Muscle layer of duodenum (tissue), 2 donors: Measurements from ENCODE around the gene TMEM63A.
"Not testable (repeated sequence)": the region's sequence is repeated elsewhere in the genome, so short reads cannot be mapped to it uniquely, and the experiment has no call there.

ENCODE experiments used
- H3K27ac ChIP-seq: one replicate; pipeline ENCODE4 v1.7.0; 2013; ENCODE audit warnings: mild to moderate bottlenecking, low read length
- H3K27me3 ChIP-seq: one replicate; pipeline ENCODE4 v1.7.0; 2013; ENCODE audit warnings: low read depth, mild to moderate bottlenecking, control low read depth, low read length
- H3K36me3 ChIP-seq, 2 donors: one replicate each; pipeline ENCODE4 v1.7.0; 2013; ENCODE audit warnings: low read length in 2 of 2, control low read depth in 1 of 2, mild to moderate bottlenecking in 1 of 2; ENCODE audit not compliant: insufficient read depth in 2 of 2, control insufficient read depth in 1 of 2
- H3K4me1 ChIP-seq, 2 donors: one replicate each; pipeline ENCODE4 v1.7.0; 2013; ENCODE audit warnings: low read length in 2 of 2, mild to moderate bottlenecking in 2 of 2, control low read depth in 1 of 2, moderate library complexity in 1 of 2; ENCODE audit not compliant: insufficient read depth in 2 of 2, control insufficient read depth in 1 of 2
- H3K4me3 ChIP-seq, 2 donors: one replicate each; pipeline ENCODE4 v1.7.0; 2013; ENCODE audit warnings: low read length in 2 of 2, low read depth in 1 of 2, mild to moderate bottlenecking in 1 of 2
- H3K9me3 ChIP-seq, 2 donors: one replicate each; pipeline ENCODE4 v1.7.0; 2013; ENCODE audit warnings: low read length in 2 of 2, control low read depth in 1 of 2, mild to moderate bottlenecking in 1 of 2; ENCODE audit not compliant: control insufficient read depth in 1 of 2
- donor health status: healthy.

The TMEM63A gene

DNA sequence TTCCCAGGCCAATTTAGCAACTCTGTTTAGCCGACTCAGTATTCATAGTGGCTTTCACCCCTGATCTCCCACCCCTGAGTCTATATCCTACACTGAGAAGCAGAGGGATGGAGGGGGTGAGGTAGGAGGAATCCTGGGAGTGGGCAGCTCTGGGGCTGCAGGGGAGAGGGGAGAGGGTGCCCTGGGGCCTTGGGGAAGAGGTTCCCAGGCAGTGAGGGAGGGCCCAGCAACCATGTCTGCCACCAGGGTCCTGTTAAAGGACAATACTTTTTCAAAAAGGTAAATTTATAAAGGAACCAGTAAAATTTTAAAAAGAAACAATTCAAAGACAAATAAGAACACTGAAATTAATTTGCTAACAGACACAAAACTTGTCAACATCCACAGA, 42.0 kb downstream of the TMEM63A start:
- Histone ChIP-seq H3K4me1 (peaks cover 0 to 12% of the 10 kb centered on the region in 2 donors), H3K27ac (no peak overlapping the region), H3K36me3 (peaks cover 44 to 61% of the 10 kb centered on the region in 2 donors), H3K27me3 (no peaks in the 10 kb centered on the region), H3K9me3 (no peaks in the 10 kb centered on the region), H3K4me3 (no peak overlapping the region)

DNA sequence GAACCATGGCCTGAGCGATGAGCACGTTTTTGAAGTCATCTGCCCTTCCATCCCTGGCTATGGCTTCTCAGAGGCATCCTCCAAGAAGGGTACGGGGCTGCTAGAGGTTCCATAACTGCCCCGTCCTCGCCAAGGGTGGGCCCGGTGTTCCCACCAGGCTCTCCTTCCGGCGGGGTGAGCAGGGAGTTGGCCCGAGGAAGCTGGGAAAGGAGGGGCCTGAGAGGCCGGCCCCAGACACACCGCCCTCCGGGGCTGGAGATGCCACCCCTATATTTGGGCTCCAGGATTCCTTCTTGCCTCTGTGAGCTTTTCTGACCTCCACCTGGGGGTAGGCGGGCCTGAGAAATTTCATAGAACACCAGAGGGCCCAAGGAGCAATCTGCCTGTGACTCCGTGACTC, 43.4 kb downstream of the TMEM63A start:
- H3K36me3 ChIP-seq = peaks cover 33 to 49% of the 10 kb centered on the region in 2 donors
- H3K9me3 ChIP-seq = no peaks in the 10 kb centered on the region

DNA sequence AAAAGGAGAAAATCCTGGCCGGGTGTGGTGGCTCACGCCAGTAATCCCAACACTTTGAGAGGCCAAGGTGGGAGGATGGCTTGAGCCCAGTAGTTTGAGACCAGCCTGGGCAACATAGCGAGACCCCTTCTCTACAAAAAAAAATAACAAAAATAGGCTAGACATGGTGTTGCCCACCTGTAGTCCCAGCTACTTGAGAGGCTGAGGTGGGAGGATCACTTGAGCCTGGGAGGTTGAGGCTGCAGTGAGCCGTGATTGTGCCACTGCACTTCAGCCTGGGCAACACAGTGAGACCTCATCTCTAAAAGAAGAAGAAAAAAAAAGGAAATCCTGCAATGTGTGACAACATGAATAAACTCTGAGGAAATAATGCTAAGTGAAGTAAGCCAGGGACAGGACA, 45.9 kb downstream of the TMEM63A start:
- peaks cover 0 to 20% of the 10 kb centered on the region in 2 donors for H3K4me1 ChIP-seq
- H3K4me3 ChIP-seq, H3K27ac ChIP-seq, H3K27me3 ChIP-seq, H3K9me3 ChIP-seq: not testable (repeated sequence)
- H3K36me3 ChIP-seq = peaks cover 28 to 50% of the 10 kb centered on the region in 2 donors

More for the DNA sequence above, 43.4 kb downstream of the TMEM63A start:
- H3K4me1 ChIP-seq = peaks cover 0 to 20% of the 10 kb centered on the region in 2 donors
- H3K4me3 ChIP-seq = no peak overlapping the region
- H3K27me3 ChIP-seq = no peaks in the 10 kb centered on the region
- H3K27ac ChIP-seq = no peak overlapping the region

DNA sequence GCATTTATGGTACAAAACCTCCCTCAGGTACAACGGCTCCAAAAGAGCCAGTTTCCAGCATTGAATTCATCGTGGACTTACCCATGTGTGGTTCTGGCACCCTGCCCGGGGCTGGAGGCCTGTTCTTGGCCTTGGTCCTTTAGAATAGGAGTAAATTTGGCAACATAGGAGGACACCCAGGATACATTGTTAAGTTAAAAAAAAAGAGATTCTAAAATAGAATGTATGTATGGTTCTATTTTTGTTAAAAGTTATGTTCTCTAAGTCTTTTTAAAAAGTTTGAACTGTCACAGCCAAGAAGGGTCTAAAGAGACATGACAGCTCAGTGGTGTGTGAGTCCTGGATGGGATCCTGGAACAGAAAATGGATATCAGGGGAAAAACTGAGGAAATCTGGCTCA, 46.3 kb downstream of the TMEM63A start:
- H3K36me3 ChIP-seq = peaks cover 26 to 51% of the 10 kb centered on the region in 2 donors
- no peak overlapping the region for H3K4me3 ChIP-seq
- no peak overlapping the region for H3K27ac ChIP-seq

DNA sequence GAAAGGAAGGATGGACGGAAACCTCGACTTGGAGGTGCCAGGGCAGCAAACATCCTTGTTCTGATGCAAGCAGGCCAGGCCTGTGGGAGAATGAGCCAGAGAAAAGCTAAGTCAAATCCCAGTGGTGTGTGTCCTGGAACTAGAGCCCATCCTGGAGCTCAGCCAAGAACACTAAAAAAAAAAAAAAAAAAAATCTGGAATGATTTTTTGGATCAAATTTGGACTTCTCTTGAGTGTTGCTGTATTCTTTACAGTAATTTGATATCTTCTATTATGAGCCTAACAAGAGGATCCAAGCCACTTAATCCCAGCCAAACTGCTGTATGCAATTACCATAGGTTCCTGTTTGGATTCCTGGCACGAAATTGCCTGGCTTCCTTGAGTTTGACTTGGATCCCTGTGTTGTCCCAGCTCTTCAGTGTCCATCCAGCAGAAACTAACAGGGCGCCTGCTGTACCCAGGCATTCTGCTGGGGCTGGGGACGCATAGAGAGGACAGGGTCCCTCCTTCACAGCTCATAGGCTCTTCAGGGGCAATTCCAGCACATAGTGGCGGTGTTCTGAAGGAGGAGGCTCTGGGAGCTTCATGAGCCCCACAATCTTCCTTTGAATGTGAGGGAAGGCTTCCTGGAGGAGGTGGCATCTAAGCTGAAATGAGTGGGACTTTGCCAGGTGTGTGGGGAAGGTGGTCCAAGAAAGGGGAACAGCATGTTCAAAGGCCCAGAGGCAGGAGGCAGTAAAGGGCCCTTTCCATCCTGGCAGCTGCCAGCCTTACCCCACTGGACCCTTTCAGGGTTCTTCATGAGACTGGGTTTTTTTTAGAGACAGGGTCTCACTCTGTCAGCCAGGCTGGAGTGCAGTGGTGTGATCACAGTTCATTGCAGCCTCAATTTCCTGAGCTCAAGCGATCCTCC, 47.5 kb downstream of the TMEM63A start:
- no peak overlapping the region for H3K4me3 ChIP-seq
- no peak overlapping the region for H3K27ac ChIP-seq
- H3K36me3 ChIP-seq = peaks cover 17 to 44% of the 10 kb centered on the region in 2 donors
- H3K9me3 ChIP-seq = no peaks in the 10 kb centered on the region
- H3K4me1 ChIP-seq = peaks cover 0 to 20% of the 10 kb centered on the region in 2 donors
- H3K27me3 ChIP-seq = no peaks in the 10 kb centered on the region

More for the DNA sequence above, 46.3 kb downstream of the TMEM63A start:
- Histone ChIP-seq H3K9me3 (no peaks in the 10 kb centered on the region), H3K4me1 (peaks cover 0 to 20% of the 10 kb centered on the region in 2 donors), H3K27me3 (no peaks in the 10 kb centered on the region)

DNA sequence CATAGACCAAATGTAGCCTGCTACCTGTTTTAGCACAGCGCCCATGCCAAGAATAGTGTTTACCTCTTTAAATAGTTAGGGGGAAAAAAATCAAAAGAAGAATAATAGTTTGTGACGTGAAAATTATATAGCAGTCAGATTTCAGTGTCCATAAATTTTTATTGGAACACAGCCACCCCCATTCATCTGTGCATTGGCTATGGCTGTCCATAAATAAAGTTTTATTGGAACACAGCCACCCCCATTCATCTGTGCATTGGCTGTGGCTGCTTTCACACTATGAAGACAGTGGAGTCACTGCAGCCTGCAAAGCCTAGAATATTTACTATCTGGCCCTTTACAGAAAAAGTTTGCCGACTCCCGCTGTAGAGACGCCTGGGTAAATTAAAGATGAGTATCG, 51.3 kb downstream of the TMEM63A start:
- no peak overlapping the region for H3K27ac ChIP-seq
- H3K36me3 ChIP-seq = peaks cover 17 to 30% of the 10 kb centered on the region in 2 donors
- peaks cover 0 to 22% of the 10 kb centered on the region in 2 donors for H3K4me1 ChIP-seq
- no peaks in the 10 kb centered on the region for H3K27me3 ChIP-seq
- H3K4me3 ChIP-seq = no peak overlapping the region
- no peaks in the 10 kb centered on the region for H3K9me3 ChIP-seq

DNA sequence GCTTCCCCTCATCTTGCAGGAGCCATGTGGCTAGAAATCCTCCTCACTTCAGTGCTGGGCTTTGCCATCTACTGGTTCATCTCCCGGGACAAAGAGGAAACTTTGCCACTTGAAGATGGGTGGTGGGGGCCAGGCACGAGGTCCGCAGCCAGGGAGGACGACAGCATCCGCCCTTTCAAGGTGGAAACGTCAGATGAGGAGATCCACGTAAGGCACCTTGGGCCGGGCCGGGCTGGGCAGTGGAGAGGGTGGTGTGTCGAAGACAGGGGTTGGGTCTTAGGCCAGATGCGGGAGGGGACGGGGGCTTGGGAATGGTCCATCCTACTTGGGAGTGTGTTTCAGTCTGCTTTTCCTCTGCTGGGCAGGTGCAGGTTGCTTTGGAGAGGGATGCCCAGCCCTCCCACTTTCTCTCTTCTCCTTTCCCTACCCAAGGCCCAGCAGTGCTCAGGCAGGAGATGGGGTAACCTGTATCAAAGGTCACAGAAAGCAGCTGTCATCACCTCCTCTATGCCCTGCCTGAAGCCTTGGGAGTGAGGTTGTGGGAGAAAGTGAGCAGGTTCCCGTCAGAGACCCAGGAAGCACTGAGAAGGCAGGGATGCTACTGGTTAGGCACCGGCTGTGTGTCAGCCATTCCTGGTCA, 53.4 kb downstream of the TMEM63A start:
- peaks cover 5 to 19% of the 10 kb centered on the region in 2 donors for H3K4me1 ChIP-seq
- no peaks in the 10 kb centered on the region for H3K9me3 ChIP-seq
- no peak overlapping the region for H3K4me3 ChIP-seq
- H3K27me3 ChIP-seq = no peaks in the 10 kb centered on the region
- no peak overlapping the region for H3K27ac ChIP-seq
- peaks cover 17 to 30% of the 10 kb centered on the region in 2 donors for H3K36me3 ChIP-seq

DNA sequence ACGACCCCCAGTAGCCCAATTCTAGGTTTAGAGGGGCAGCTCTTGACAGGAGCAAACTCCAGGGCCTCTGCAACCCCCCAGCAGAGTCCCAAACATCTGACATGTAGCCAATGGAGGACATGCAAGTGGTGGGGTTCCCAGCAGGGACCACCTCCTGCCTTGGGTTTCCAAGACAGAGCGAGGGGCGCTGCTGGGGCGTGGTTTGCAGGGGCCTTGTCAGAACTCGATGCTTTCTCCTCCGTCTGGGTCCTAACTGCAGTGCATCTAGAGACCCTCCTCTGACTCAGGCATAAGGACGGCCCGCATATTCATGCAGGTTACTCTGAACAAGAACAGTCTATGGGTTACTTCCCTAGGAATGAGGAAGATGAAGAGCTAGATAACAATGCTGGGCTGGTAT, 55.1 kb downstream of the TMEM63A start:
- Histone ChIP-seq H3K27me3 (no peaks in the 10 kb centered on the region), H3K4me3 (no peak overlapping the region), H3K27ac (no peak overlapping the region), H3K4me1 (peaks cover 5 to 31% of the 10 kb centered on the region in 2 donors), H3K36me3 (peaks cover 15 to 24% of the 10 kb centered on the region in 2 donors), H3K9me3 (no peaks in the 10 kb centered on the region)

DNA sequence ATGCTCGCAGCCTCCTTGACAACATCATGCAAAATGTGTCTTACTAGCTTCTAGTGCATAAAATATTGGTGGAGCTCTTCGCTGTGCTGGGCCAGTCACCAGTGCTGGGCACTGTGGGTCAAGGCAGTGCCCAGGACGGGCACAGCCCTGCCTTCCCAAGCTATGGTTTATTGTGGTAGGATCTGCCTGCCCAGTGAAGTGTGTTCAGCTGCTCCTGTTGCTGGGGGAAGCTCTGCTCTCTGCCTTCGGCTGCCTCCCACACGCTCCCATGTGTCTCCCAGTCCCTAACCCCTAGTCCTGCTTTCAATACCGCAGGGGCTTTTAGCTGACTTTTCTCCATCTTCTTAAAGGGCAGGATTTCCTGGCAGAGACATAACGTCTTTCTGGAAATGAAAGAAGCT, 56.6 kb downstream of the TMEM63A start:
- Histone ChIP-seq H3K27ac (no peak overlapping the region), H3K9me3 (no peaks in the 10 kb centered on the region)

DNA sequence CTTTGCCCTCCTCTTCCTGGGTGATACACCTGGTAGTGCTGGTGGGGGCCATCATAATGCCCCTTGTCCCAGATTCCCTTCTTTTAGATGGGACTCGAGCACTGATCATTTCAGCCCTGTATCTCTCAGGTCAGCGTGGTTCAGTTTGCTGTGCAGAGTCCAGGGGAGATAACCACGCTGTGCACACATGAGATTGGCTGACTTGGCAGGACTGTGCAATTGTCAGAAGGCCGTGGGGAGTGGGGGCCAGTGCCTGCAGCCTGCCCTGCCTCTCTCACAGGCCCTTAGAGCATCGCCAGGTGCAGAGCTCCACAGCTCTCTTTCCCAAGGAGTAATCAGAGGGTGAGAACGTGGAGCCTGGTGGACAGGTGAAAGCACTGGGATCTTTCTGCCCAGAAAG, 57.1 kb downstream of the TMEM63A start:
- H3K4me1 ChIP-seq = peaks cover 5 to 45% of the 10 kb centered on the region in 2 donors
- H3K9me3 ChIP-seq = no peaks in the 10 kb centered on the region
- H3K4me3 ChIP-seq = no peak overlapping the region
- H3K36me3 ChIP-seq = peaks cover 9 to 13% of the 10 kb centered on the region in 2 donors
- H3K27ac ChIP-seq = no peak overlapping the region
- H3K27me3 ChIP-seq = no peaks in the 10 kb centered on the region

More for the DNA sequence above, 56.6 kb downstream of the TMEM63A start:
- Histone ChIP-seq H3K36me3 (peaks cover 9 to 15% of the 10 kb centered on the region in 2 donors), H3K27me3 (no peaks in the 10 kb centered on the region), H3K4me3 (no peak overlapping the region), H3K4me1 (peaks cover 5 to 41% of the 10 kb centered on the region in 2 donors)

DNA sequence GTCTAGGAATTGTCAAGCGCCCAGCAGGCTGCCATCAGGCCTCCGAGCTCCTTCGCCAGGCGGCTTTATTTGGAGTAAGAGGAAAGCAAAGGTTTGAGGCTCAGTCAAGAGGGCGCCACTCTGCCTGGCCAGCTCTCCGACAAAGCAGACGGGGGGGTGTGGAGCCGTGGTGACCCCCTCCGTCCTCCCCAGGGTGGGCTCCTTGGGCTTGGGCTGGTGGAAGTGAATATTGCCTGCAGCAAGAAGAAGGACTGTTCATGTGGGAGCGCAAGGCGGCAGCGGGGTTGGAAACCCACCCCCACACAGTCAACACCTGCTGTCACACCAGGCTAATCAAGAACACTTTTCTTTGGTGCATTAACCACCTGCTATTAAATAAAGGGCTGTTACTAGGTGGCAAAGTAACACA, 57.6 kb downstream of the TMEM63A start:
- H3K4me3 ChIP-seq = no peak overlapping the region
- peaks cover 5 to 45% of the 10 kb centered on the region in 2 donors for H3K4me1 ChIP-seq

More for the DNA sequence above, 57.6 kb downstream of the TMEM63A start:
- no peaks in the 10 kb centered on the region for H3K27me3 ChIP-seq
- H3K36me3 ChIP-seq = peaks cover 8 to 10% of the 10 kb centered on the region in 2 donors
- no peak overlapping the region for H3K27ac ChIP-seq
- H3K9me3 ChIP-seq = no peaks in the 10 kb centered on the region
